ENCODE results near the gene ACSM5. TPM values are rescaled to one million over a fixed set of nuclear protein-coding genes. Genes with fewer than 3 reads are reported as not detected.

Gene ACSM5
- total and polyA plus RNA-seq, 2 of the 8 experiments (the other 6 are each of a cell fraction or from before 2014, with no cell fraction given) = not detected

GRCh38 chr16:20377181-20377580 is 32.2 kb upstream of the ACSM5 start:
- no peaks in the 10 kb centered on the region; the same call in 1 of the 2 replicates for H3K23me2 ChIP-seq (ENCODE audit: low read depth, low read length)
- H3K9ac ChIP-seq (replicated peaks in 1 of 4; ENCODE audit: extremely low read depth in 1 of 4, low read depth in 3 of 4, low read length in 3 of 4) = no peak overlapping the region
- H3K9me3 ChIP-seq (ENCODE audit: insufficient read depth in 2 of 2, low read depth in 1 of 2, low read length in 1 of 2) = no peaks in the 10 kb centered on the region
- no peak overlapping the region for H4K91ac ChIP-seq (replicated peaks; ENCODE audit: insufficient read length, low read length)
- no peak overlapping the region for H3K14ac ChIP-seq (ENCODE audit: insufficient read length)
- H3K27ac ChIP-seq (ENCODE audit: low read depth, low read length) = no peak overlapping the region
- ChIA-PET CTCF (ENCODE audit: partially characterized antibody) (interaction anchor here (0.7 to 3.3 kb wide), 10 partner anchors 8 to 760 kb away, joined by 3 to 20 read pairs (median 6); no protein-coding TSS in a partner anchor), POLR2A (ENCODE audit: partially characterized antibody) (no interaction called here)
- no peaks in the 10 kb centered on the region for H4K20me1 ChIP-seq (replicated peaks in 1 of 2; ENCODE audit: control insufficient read depth in 1 of 2, insufficient read depth in 2 of 2, low read length in 2 of 2)
- no peak overlapping the region for H2AK5ac ChIP-seq (ENCODE audit: low read depth, low read length)
- H3K79me2 ChIP-seq (ENCODE audit: control insufficient read depth in 1 of 2, insufficient read depth in 2 of 2, low read length in 2 of 2) = no peaks in the 10 kb centered on the region
- DNase-seq (ENCODE audit: low read depth in 1 of 2, low spot score in 2 of 2) (no peak), FAIRE-seq (no peak)
- 93% methylated on average over 5 of the region's 5 CpGs; no CpG with 5 or more reads in 1 of the 2 experiments for WGBS, 2 experiments (ENCODE audit: extremely low coverage in 1 of 2, insufficient coverage in 1 of 2, insufficient read length in 1 of 2, insufficient replicate concordance in 2 of 2, low coverage in 1 of 2, low lambda C conversion rate in 2 of 2, missing lambda C conversion rate in 1 of 2)
- no peak overlapping the region for H3K4ac ChIP-seq (replicated peaks; ENCODE audit: insufficient read length, low read depth, low read length)
- H2BK120ac ChIP-seq (replicated peaks; ENCODE audit: low read depth, low read length) = no peak overlapping the region
- H2BK5ac ChIP-seq (ENCODE audit: low read depth, low read length) = no peak overlapping the region
- H2BK20ac ChIP-seq (ENCODE audit: low read length) = no peak overlapping the region
- H3K4me2 ChIP-seq (ENCODE audit: insufficient read depth in 1 of 2, low read depth in 2 of 2, low read length in 2 of 2) = no peak overlapping the region
- H4K5ac ChIP-seq (ENCODE audit: insufficient read length, low read depth, low read length) = no peak overlapping the region
- H3K4me3 ChIP-seq (ENCODE audit: extremely low read depth in 1 of 4, insufficient read depth in 2 of 4, low read depth in 3 of 4, low read length in 4 of 4) = no peak overlapping the region
- no peak overlapping the region for H3K23ac ChIP-seq (ENCODE audit: insufficient read length)
- no peaks in the 10 kb centered on the region; the same call in 1 of the 2 replicates for H3K79me1 ChIP-seq (ENCODE audit: low read depth, low read length)
- H3K27me3 ChIP-seq (replicated peaks in 1 of 4; ENCODE audit: control insufficient read depth in 3 of 4, extremely low read depth in 1 of 4, insufficient read depth in 3 of 4, low read length in 3 of 4) = no peaks in the 10 kb centered on the region; a peak in 1 of 7 replicates
- H2AFZ ChIP-seq (ENCODE audit: low read length) = no peak overlapping the region
- no peak overlapping the region for H2BK12ac ChIP-seq (ENCODE audit: low read depth, low read length)
- H2BK15ac ChIP-seq (ENCODE audit: low read length) = no peak overlapping the region
- H4K8ac ChIP-seq (ENCODE audit: extremely low read depth, insufficient read depth, low read length) = no peak overlapping the region
- no peaks in the 10 kb centered on the region for H3K4me1 ChIP-seq (replicated peaks in 1 of 4; ENCODE audit: control insufficient read depth in 3 of 4, insufficient read depth in 4 of 4, low read length in 3 of 4)
- no peak overlapping the region for H3K18ac ChIP-seq (ENCODE audit: extremely low read depth, low read length)
- no peak overlapping the region for H3K56ac ChIP-seq (replicated peaks; ENCODE audit: insufficient read length, low read depth, low read length)
- no peaks in the 10 kb centered on the region for H3K36me3 ChIP-seq (ENCODE audit: control insufficient read depth in 2 of 4, insufficient read depth in 4 of 4, low read length in 3 of 4)
- TF ChIP-seq EP300 (IDR thresholded peaks at IDR 0.05; ENCODE audit: borderline replicate concordance in 1 of 2, low read depth in 2 of 2, low read length in 2 of 2) = no peak
- no peak for TF ChIP-seq FOSL1 (IDR thresholded peaks at IDR 0.05; ENCODE audit: insufficient read depth, low read depth, low read length)
- no peak for TF ChIP-seq RBBP5 (IDR thresholded peaks at IDR 0.05; ENCODE audit: borderline replicate concordance, low read depth, low read length)
- TF ChIP-seq ASH2L (IDR thresholded peaks at IDR 0.05; ENCODE audit: low read length) = no peak
- TF ChIP-seq RNF2 (IDR thresholded peaks at IDR 0.05; ENCODE audit: borderline replicate concordance, low read depth, low read length, missing control alignments, poor library complexity, severe bottlenecking) = no peak
- no peak for TF ChIP-seq SAP30 (IDR thresholded peaks at IDR 0.05; ENCODE audit: insufficient read depth, insufficient replicate concordance, low read length)
- TF ChIP-seq CHD2 (IDR thresholded peaks at IDR 0.05; ENCODE audit: low read length) = no peak
- no peak for TF ChIP-seq USF2 (IDR thresholded peaks at IDR 0.05; ENCODE audit: low read length)
- TF ChIP-seq CHD1 (IDR thresholded peaks at IDR 0.05; ENCODE audit: low read depth, low read length) = no peak
- TF ChIP-seq ATF3 (IDR thresholded peaks at IDR 0.05; ENCODE audit: insufficient read depth, low read depth, low read length) = no peak
- no peak for TF ChIP-seq POLR2AphosphoS5 (IDR thresholded peaks at IDR 0.05; ENCODE audit: low read depth, low read length)
